Activated CD8-positive, alpha-beta T cell treated with anti-CD3 and anti-CD28 coated beads, Interleukin-2, amount 10 ng/mL, durations not matched to agents 7 days and 5 days (primary cell): Measurements from ENCODE around the gene GREB1. TPM values are rescaled to one million over a fixed set of nuclear protein-coding genes. Genes with fewer than 3 reads are reported as not detected.

ENCODE experiments used
- ATAC-seq: fragments of 150-1000 bp; cut with Tn5 transposase; one replicate; pipeline ENCODE4 v1.10.0; 2021; ENCODE audit warnings: moderate library complexity
- CTCF ChIA-PET: fragments of 350-600 bp; sonication (Branson Sonifier 250); formaldehyde crosslinking; loops from one replicate; lab custom pipeline; 2021; ENCODE audit warnings: antibody characterized with exemption; lab: Charles Lee
- POLR2A ChIA-PET: fragments of 350-600 bp; sonication (Branson Sonifier 250); formaldehyde crosslinking; loops from one replicate; lab custom pipeline; 2021; ENCODE audit warnings: antibody characterized with exemption; lab: Charles Lee
- DNase-seq: peaks from one replicate; pipeline ENCODE4 v3.0.0-alpha.2; 2020
- H3K27ac Mint-ChIP-seq: one replicate; pipeline ENCODE4 v1.8.0; 2021; ENCODE audit warnings: mild to moderate bottlenecking, mixed read lengths
- H3K27me3 Mint-ChIP-seq: one replicate; pipeline ENCODE4 v1.8.0; 2021; ENCODE audit warnings: low read depth, mixed read lengths
- H3K36me3 Mint-ChIP-seq: one replicate; pipeline ENCODE4 v1.8.0; 2021; ENCODE audit warnings: low read depth, mixed read lengths
- H3K4me1 Mint-ChIP-seq: one replicate; pipeline ENCODE4 v1.8.0; 2021; ENCODE audit warnings: low read depth, mixed read lengths
- H3K4me3 Mint-ChIP-seq: one replicate; pipeline ENCODE4 v1.8.0; 2021; ENCODE audit warnings: mild to moderate bottlenecking, mixed read lengths
- H3K9me3 Mint-ChIP-seq: one replicate; pipeline ENCODE4 v1.8.0; 2022; ENCODE audit warnings: mixed read lengths; ENCODE audit not compliant: insufficient read depth
- total RNA-seq, 2 experiments: library from RNA; stranded (reverse); gene quantifications; one replicate each; pipeline ENCODE4 v1.2.3, GENCODE V29; 2021

The GREB1 gene
- total RNA-seq, 2 experiments from 2014 or later: 0.42 to 0.68 TPM

- ChIA-PET POLR2A (no interaction called here), CTCF (no interaction called here)
- Mint-ChIP-seq H3K9me3 (no peaks in the 10 kb centered on the region), H3K27me3 (no peaks in the 10 kb centered on the region), H3K27ac (no peak overlapping the region), H3K36me3 (no peaks in the 10 kb centered on the region), H3K4me3 (no peak overlapping the region), H3K4me1 (no peaks in the 10 kb centered on the region)
- no peak for ATAC-seq
- DNase-seq: no peak
Observed at GRCh38 chr2:11569636-11570035, 35.8 kb downstream of the GREB1 start.

- H3K4me3 Mint-ChIP-seq: no peak overlapping the region
- ATAC-seq: no peak
- H3K36me3 Mint-ChIP-seq: no peaks in the 10 kb centered on the region
- CTCF ChIA-PET: no interaction called here
- H3K27ac Mint-ChIP-seq: no peak overlapping the region
- H3K9me3 Mint-ChIP-seq: no peaks in the 10 kb centered on the region
- no peak for DNase-seq
- no peaks in the 10 kb centered on the region for H3K4me1 Mint-ChIP-seq
- POLR2A ChIA-PET: no interaction called here
- H3K27me3 Mint-ChIP-seq: no peaks in the 10 kb centered on the region
Observed at GRCh38 chr2:11571170-11571569, 37.3 kb downstream of the GREB1 start.

- ATAC-seq: no peak
- no peaks in the 10 kb centered on the region for H3K36me3 Mint-ChIP-seq
- ChIA-PET CTCF (interaction anchor here (1.3 to 2.0 kb wide), 2 partner anchors 10 to 441 kb away, joined by 4 to 15 read pairs; no protein-coding TSS in a partner anchor), POLR2A (no interaction called here)
- H3K9me3 Mint-ChIP-seq: no peaks in the 10 kb centered on the region
- DNase-seq: no peak
- H3K4me3 Mint-ChIP-seq: no peak overlapping the region
- no peaks in the 10 kb centered on the region for H3K27me3 Mint-ChIP-seq
- H3K27ac Mint-ChIP-seq: no peak overlapping the region
- no peaks in the 10 kb centered on the region for H3K4me1 Mint-ChIP-seq
Observed at GRCh38 chr2:11572996-11573395, 39.2 kb downstream of the GREB1 start.

GRCh38 chr2:11573418-11574175 lies 39.8 kb downstream of the GREB1 start:
- Mint-ChIP-seq H3K27ac (no peak overlapping the region), H3K4me3 (no peak overlapping the region), H3K4me1 (no peaks in the 10 kb centered on the region), H3K9me3 (no peaks in the 10 kb centered on the region), H3K36me3 (no peaks in the 10 kb centered on the region), H3K27me3 (no peaks in the 10 kb centered on the region)
- CTCF ChIA-PET: interaction anchor here (0.9 to 2.0 kb wide), 3 partner anchors 10 to 442 kb away, joined by 3 to 15 read pairs (median 4); no protein-coding TSS in a partner anchor
- ATAC-seq (no peak), DNase-seq (no peak)
- POLR2A ChIA-PET: no interaction called here

GRCh38 chr2:11574176-11575046 lies 40.6 kb downstream of the GREB1 start:
- no peak for ATAC-seq
- H3K9me3 Mint-ChIP-seq: no peaks in the 10 kb centered on the region
- no peaks in the 10 kb centered on the region for H3K4me1 Mint-ChIP-seq
- no peak overlapping the region for H3K4me3 Mint-ChIP-seq
- ChIA-PET CTCF (interaction anchor here (0.6 to 2.0 kb wide), 5 partner anchors 9 to 442 kb away, joined by 3 to 15 read pairs (median 4); no protein-coding TSS in a partner anchor), POLR2A (no interaction called here)
- H3K27ac Mint-ChIP-seq: no peak overlapping the region
- DNase-seq: no peak
- no peaks in the 10 kb centered on the region for H3K36me3 Mint-ChIP-seq
- no peaks in the 10 kb centered on the region for H3K27me3 Mint-ChIP-seq

- H3K9me3 Mint-ChIP-seq: no peaks in the 10 kb centered on the region
- POLR2A ChIA-PET: no interaction called here
- no peaks in the 10 kb centered on the region for H3K27me3 Mint-ChIP-seq
- H3K27ac Mint-ChIP-seq: no peak overlapping the region
- H3K4me3 Mint-ChIP-seq: no peak overlapping the region
- no peaks in the 10 kb centered on the region for H3K4me1 Mint-ChIP-seq
- H3K36me3 Mint-ChIP-seq: no peaks in the 10 kb centered on the region
- DNase-seq (no peak), ATAC-seq (no peak)
- CTCF ChIA-PET: no interaction called here
Observed at GRCh38 chr2:11576398-11576797, 42.6 kb downstream of the GREB1 start.

- H3K27ac Mint-ChIP-seq: no peak overlapping the region
- ATAC-seq: no peak
- no peaks in the 10 kb centered on the region for H3K9me3 Mint-ChIP-seq
- no peak overlapping the region for H3K4me3 Mint-ChIP-seq
- H3K27me3 Mint-ChIP-seq: no peaks in the 10 kb centered on the region
- no peaks in the 10 kb centered on the region for H3K4me1 Mint-ChIP-seq
- ChIA-PET POLR2A (no interaction called here), CTCF (no interaction called here)
- no peak for DNase-seq
- no peaks in the 10 kb centered on the region for H3K36me3 Mint-ChIP-seq
Observed at GRCh38 chr2:11577101-11577883, 43.4 kb downstream of the GREB1 start.

- Mint-ChIP-seq H3K9me3 (no peaks in the 10 kb centered on the region), H3K4me3 (no peak overlapping the region), H3K36me3 (no peaks in the 10 kb centered on the region), H3K27ac (no peak overlapping the region), H3K27me3 (no peaks in the 10 kb centered on the region), H3K4me1 (no peaks in the 10 kb centered on the region)
- no peak for ATAC-seq
- DNase-seq: no peak
- CTCF ChIA-PET: no interaction called here
- POLR2A ChIA-PET: no interaction called here
Observed at GRCh38 chr2:11578081-11578948, 44.5 kb downstream of the GREB1 start.

GRCh38 chr2:11578986-11579774 lies 45.3 kb downstream of the GREB1 start:
- Mint-ChIP-seq H3K36me3 (no peaks in the 10 kb centered on the region), H3K9me3 (no peaks in the 10 kb centered on the region), H3K4me1 (no peaks in the 10 kb centered on the region), H3K27me3 (no peaks in the 10 kb centered on the region), H3K4me3 (no peak overlapping the region), H3K27ac (no peak overlapping the region)
- CTCF ChIA-PET: no interaction called here
- POLR2A ChIA-PET: no interaction called here
- DNase-seq (no peak), ATAC-seq (no peak)

GRCh38 chr2:11579867-11580659 lies 46.2 kb downstream of the GREB1 start:
- DNase-seq: no peak
- CTCF ChIA-PET: interaction anchor here (6.4 kb wide), 1 partner anchor 101 kb away, joined by 108 read pairs; no protein-coding TSS in a partner anchor
- no peaks in the 10 kb centered on the region for H3K9me3 Mint-ChIP-seq
- H3K27me3 Mint-ChIP-seq: no peaks in the 10 kb centered on the region
- no peak for ATAC-seq
- no peak overlapping the region for H3K27ac Mint-ChIP-seq
- no peaks in the 10 kb centered on the region for H3K4me1 Mint-ChIP-seq
- no peaks in the 10 kb centered on the region for H3K36me3 Mint-ChIP-seq
- no peak overlapping the region for H3K4me3 Mint-ChIP-seq
- POLR2A ChIA-PET: no interaction called here
